Middle frontal gyrus (tissue), 1 donor: Measurements from ENCODE around the gene VAV2.

Experiments
- DNase-seq: peaks from one replicate; pipeline ENCODE4 v3.0.0-alpha.2; 2015; ENCODE audit warnings: low spot score; ENCODE audit errors: extremely low spot score

Gene VAV2

DNA sequence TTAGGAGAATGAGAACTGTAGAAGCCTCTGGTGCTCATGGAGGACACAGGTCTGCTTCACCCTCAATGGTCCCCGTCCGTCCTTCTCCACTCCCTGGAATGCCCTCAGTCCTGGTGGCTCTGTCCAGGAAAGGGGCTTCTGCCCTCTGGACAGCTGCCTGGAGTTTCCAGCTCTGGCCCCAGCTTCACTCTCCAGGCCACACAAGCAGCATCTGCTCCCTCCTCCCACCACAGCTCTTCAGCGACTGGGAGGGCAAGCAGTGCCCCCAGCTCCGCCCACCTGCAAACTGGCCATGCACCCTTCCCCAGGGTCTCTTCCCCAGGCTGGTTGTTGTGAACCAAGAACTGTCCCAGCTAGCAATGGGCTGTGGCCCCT, 258.7 kb downstream of the VAV2 start:
- DNase-seq, result no peak

DNA sequence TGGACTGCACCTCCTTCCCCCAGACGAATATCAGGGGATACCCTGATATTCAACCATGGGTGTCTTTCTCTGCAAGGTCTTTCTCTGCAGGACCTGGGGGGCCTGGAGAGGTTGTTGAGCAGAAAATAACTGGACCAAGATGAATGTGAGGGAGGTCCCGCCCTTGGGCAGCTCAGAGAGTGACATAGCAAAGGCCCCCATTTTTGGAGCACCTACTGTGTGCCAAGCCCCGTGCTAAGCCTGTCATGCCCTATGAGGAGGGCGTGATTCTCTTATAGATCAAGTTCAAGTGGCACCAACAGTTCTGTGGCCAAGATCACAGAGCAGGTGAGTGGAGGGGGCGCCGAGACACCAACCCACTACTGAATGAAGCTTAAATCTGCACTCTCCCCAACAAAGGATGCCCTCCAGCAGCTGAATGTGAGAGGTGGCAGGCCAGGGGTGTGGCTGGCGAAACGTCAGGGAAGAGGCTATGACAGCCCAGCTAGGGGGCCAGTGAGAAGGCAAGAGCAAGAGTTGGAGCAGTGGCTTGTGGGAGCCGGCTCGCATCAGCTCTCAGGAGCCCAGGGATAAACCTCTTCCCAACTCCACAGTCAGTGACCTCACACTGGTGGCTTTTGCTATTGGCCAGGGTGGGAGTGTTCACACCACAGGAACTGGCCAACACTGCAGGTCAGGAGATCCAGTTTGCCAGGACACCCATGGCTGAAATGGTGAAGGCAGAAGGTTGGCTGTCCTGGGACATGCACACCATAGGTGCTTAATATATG, 259.3 kb downstream of the VAV2 start:
- no peak for DNase-seq

- no peak for DNase-seq
These were observed 260.1 kb downstream of the VAV2 start for GRCh38 chr9:133731876-133732638.

- DNase-seq, result no peak
These were observed 261.0 kb downstream of the VAV2 start for GRCh38 chr9:133730994-133731715.

GRCh38 chr9:133729617-133730281, 262.4 kb downstream of the VAV2 start:
- DNase-seq, result no peak

GRCh38 chr9:133728856-133729616, 263.1 kb downstream of the VAV2 start:
- no peak for DNase-seq

DNA sequence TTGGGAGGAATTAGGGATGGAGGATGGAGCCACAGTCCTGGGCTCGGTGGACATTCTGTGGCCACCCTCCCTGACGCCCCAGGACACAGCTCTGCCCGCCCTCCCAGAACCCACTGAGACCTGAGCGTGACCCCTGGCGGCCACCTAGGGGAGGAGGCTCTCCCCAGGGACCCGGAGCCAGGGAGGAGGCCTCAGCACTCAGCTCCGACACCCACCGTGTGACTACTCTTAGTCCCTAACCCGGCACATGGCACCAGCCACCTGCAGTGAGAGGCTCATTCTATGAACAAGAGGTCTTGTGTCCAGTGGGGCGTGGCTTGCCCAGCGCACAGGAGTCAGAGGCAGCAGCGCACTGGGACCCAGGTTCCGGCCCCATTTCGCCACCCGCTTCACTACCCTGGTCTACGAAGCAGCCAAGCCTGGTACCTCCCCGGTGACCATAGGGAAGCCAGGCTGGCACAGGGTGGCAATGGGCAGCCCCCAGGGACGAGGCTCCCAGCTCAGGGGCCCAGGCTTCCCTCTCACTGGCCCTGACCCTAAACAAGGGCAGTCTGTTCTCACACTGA, 264.2 kb downstream of the VAV2 start:
- no peak for DNase-seq

DNA sequence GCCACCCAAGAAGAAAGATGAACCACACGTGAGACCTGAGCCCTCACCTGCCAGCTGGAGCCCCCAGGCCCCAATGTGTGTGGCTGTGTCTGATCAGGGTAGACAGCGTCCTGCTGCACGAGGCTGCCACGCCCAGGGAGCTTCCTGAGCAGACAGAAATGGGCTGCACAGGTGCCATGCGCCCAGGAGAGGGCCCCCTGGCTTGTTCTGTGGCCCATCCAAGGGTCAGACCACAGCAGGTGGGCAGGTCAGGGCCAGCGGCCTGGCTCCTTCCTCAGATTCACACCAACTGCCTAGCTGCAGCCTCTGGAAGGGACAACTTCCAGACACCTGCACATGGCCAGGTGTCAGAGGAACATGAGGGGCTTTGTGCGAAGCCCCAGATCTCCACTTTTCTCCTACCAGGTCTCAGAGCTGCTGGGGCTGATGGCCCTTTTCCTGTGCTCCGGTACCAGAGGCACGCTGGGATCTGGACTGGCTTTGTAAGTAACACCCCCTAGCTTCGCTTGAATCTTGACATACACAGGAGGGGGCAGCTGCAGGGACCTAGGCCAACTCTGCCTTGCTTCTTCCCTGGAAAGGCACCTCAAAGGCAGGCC, 264.7 kb downstream of the VAV2 start:
- DNase-seq, result no peak

- DNase-seq, result peak; percentile 28
These were observed 265.5 kb downstream of the VAV2 start for GRCh38 chr9:133726401-133727276.

DNA sequence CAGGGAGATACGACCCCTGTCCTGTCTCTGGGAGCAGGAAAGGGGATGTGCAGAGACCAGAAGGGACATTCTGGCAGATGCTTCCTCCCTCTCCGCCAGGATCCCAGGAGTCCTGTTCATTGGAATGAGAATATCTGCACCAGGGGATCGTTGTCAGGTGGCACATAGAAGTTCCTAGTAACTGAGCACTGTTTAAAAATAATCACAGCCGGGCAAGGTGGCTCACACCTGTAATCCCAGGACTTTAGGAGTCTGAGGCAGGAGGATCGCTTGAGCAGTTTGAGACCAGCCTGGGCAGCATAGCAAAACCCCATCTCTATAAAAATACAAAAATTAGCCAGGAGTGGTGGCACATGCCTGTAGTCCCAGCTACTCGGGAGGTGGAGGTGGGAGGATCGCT, 266.2 kb downstream of the VAV2 start:
- DNase-seq, result no peak

GRCh38 chr9:133718563-133719315, 273.4 kb downstream of the VAV2 start:
- DNase-seq, result no peak

DNA sequence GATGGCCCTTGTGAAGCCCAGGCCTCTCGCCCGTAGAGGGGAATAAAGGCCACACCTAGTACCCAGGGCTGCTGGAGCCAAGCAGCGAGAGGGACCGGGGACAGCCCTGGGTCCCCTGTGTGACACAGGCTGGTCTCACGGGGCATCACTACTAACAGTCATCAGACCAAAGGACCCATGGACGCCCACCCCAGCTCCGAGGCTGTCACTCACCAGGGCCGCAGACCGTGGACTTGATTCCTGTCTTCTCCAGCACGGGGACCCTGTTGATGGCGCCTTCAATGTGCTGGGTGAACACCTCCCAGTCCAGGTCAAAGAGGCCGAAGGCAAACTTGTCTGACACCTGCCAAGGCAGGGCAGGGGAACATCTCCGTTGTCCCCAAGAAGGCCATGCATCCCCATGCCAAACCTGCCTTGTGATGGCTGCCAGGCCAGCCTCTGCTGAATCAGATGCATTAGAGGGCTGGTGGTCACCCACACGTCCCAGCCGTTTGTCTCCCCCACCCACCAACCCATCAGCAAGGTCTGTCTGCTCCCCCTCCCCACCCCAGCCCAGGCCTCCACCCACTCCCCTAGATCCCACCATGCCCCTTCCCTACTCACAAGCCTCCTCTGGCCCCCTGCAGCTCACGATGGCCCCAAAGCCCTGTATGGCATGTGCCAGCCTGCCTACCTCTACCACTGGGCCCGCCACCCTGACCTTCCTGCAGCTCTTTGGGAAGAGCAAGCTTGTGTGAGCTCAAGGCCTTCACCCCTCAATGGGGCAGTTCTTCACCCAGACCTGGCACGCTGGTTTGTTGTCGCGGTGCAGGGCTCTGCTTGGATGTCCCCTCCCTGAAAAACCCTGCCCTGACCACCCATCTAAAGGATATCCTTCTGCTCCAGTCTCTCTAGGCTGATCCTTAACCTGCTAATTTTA, 274.8 kb downstream of the VAV2 start:
- DNase-seq, result no peak

DNA sequence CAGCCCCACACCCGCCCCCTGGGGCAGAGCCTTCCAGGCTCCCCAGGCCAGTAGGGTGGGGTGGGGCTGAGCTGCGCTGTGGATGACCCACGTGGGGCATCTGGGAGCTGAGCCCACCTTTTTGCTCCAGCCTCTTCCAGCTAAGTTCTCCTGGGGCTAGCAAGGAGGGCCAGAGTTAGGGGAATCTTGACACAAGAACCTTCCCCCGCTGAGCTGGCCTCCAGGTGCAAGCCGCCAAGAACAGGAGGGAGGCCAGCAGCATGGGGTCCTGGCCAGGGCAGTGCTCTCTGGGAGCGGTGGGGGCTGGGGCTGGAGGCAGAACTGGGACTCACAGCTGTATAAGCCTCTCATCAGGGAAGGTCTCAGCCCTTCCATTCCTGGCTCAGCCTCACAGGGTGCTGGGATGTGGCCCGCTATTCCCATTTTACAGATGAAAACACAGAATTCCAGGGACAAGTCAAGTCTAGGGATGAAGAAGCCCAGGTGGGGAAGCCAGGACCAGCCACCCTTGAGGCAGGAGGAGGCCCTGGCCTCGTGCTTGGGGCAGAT, 275.5 kb downstream of the VAV2 start:
- DNase-seq, result no peak

DNA sequence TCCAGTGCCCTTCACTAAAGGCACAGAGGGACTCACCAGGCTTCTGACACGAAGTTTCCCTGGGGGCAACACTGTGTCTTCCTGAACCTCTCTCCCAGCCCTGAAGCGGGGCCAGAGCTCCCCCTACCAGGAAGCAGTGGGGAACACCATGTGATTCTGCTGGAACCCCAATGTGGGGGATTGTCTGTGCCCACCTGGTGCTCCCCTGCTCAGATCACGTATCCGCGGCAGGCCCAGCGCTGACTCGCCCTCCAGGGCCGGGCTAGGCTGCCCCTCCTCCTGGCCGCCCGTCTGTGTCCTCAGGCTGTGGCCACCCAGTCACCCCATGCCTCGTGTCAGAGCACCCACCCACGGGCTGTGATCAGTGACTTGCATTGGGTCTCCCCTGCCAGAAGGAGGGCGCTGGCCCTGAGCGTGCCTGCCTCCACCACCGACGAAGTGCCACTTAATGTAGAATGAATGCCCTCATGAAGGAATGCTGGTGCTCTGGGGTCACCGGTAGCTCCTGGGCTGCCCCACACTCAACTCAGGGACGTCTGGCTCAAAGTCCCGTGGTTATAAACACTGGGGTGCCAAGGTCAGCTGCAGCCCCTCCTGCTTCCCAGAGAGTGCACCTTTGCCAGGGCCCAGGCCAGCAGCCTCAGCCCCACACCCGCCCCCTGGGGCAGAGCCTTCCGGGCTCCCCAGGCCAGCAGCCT, 276.1 kb downstream of the VAV2 start:
- DNase-seq, result no peak

DNA sequence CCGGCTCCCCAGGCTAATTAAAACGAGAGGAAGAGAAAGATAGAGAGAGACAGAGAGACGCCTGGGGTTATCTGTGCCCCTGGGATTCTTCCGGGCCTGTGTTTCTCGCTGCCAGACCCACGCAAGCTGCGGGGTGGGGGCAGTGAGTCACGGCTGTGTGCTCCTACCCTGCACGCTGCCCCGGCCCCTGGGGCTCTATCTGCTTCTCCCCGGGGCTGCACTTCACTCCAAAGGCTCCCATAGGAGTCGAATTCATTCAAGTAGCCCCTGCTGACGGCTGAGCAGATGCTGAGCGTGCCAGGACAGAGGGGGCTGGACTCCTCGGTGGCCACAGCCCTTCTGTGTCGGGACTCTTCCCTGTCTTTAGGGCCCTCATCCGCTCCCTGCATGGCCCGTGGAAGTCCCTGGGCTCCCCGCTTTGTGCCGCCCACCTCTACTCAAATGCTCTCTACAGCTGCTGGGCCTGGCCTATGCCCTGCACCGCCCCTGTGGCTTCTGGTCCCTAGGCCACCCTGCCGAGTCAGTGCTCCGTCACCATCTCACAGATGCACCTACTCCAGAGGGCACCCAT, 276.7 kb downstream of the VAV2 start:
- DNase-seq, result no peak

DNA sequence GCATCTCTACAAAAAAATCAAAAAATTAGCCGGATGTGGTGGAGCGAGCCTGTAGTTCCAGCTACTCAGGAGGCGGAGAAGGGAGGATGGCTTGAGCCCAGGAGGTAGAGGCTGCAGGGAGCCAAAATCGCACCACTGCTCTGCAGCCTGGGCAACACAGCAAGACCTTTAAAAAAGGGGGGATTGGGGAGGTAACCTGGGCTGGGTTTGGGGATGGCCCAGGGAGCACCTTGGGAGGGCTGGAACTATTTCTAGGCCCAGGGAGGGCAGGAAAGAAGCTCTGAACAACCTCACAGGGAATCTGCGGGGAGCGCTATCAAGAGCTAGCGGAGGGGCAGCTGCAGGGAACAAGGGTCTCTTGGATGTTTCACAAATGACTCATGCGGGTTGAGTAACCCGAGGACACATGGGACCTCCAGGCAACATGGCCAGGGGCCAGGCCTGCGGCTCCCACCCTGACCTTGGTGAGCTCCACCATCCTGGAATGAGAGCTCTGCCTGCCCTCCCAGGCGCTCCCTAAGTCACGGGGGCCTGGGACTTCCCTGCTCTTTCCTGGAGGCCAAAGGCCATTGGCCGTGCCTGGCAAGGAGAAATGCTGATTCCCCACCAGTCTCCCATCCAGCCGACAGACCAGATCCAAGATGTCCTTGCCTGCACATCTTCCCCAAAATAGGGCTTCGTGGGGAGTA, 277.4 kb downstream of the VAV2 start:
- no peak for DNase-seq
